Measurements from ENCODE around the gene DMD. TPM values are rescaled to one million over a fixed set of nuclear protein-coding genes. Genes with fewer than 3 reads are reported as not detected.

Gene DMD
- total and polyA plus RNA-seq, 2 of the 8 experiments (the other 6 are each of a cell fraction or from before 2014, with no cell fraction given), result 4.8 to 7.4 TPM

DNA sequence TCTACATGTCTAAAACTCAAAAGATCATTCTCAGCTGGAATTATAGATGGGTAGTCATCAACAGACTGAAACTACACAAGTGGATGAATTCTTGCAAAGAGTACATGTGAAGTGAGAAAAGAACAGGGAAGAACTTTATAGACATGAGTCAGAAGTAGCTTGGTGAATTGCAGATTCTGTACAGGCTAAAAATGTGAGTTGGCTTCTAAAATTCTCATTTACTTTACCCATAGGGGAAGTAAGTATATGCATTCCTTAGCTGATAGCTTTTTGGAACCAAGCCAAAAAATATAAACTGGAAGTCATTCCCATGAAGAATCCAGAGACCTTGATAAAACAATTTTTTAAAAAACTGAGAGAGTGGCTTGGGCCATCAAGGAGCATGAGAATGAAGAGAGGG is 1555.3 kb downstream of the DMD start:
- Histone ChIP-seq H2BK15ac (ENCODE audit: low read length) (no peak overlapping the region), H3K18ac (ENCODE audit: extremely low read depth, low read length) (no peak overlapping the region), H3K36me3 (ENCODE audit: control insufficient read depth in 2 of 4, insufficient read depth in 4 of 4, low read length in 3 of 4) (no peaks in the 10 kb centered on the region), H2BK12ac (ENCODE audit: low read depth, low read length) (no peak overlapping the region), H3K23me2 (ENCODE audit: low read depth, low read length) (no peaks in the 10 kb centered on the region), H4K91ac (replicated peaks; ENCODE audit: insufficient read length, low read length) (no peak overlapping the region), H3K4ac (replicated peaks; ENCODE audit: insufficient read length, low read depth, low read length) (no peak overlapping the region), H3K79me2 (ENCODE audit: control insufficient read depth in 1 of 2, insufficient read depth in 2 of 2, low read length in 2 of 2) (no peaks in the 10 kb centered on the region), H3K4me2 (ENCODE audit: insufficient read depth in 1 of 2, low read depth in 2 of 2, low read length in 2 of 2) (no peak overlapping the region), H3K9ac (replicated peaks in 1 of 4; ENCODE audit: extremely low read depth in 1 of 4, low read depth in 3 of 4, low read length in 3 of 4) (no peak overlapping the region), H3K79me1 (ENCODE audit: low read depth, low read length) (no peaks in the 10 kb centered on the region), H2AFZ (ENCODE audit: low read length) (no peak overlapping the region), H4K20me1 (replicated peaks in 1 of 2; ENCODE audit: control insufficient read depth in 1 of 2, insufficient read depth in 2 of 2, low read length in 2 of 2) (no peaks in the 10 kb centered on the region), H2AK5ac (ENCODE audit: low read depth, low read length) (no peak overlapping the region), H3K4me3 (ENCODE audit: extremely low read depth in 1 of 4, insufficient read depth in 2 of 4, low read depth in 3 of 4, low read length in 4 of 4) (no peak overlapping the region), H3K9me3 (ENCODE audit: insufficient read depth in 2 of 2, low read depth in 1 of 2, low read length in 1 of 2) (no peaks in the 10 kb centered on the region), H3K14ac (ENCODE audit: insufficient read length) (no peak overlapping the region), H2BK20ac (ENCODE audit: low read length) (no peak overlapping the region), H3K23ac (ENCODE audit: insufficient read length) (no peak overlapping the region), H4K8ac (ENCODE audit: extremely low read depth, insufficient read depth, low read length) (no peak overlapping the region), H3K27me3 (replicated peaks in 1 of 4; ENCODE audit: control insufficient read depth in 3 of 4, extremely low read depth in 1 of 4, insufficient read depth in 3 of 4, low read length in 3 of 4) (no peaks in the 10 kb centered on the region), H3K56ac (replicated peaks; ENCODE audit: insufficient read length, low read depth, low read length) (no peak overlapping the region), H3K4me1 (replicated peaks in 1 of 4; ENCODE audit: control insufficient read depth in 3 of 4, insufficient read depth in 4 of 4, low read length in 3 of 4) (no peaks in the 10 kb centered on the region), H4K5ac (ENCODE audit: insufficient read length, low read depth, low read length) (no peak overlapping the region), H3K27ac (ENCODE audit: low read depth, low read length) (no peak overlapping the region), H2BK120ac (replicated peaks; ENCODE audit: low read depth, low read length) (no peak overlapping the region), H2BK5ac (ENCODE audit: low read depth, low read length) (no peak overlapping the region)
- POLR2A ChIA-PET (ENCODE audit: partially characterized antibody), result no interaction called here
- FAIRE-seq (no peak), DNase-seq (ENCODE audit: low read depth in 1 of 2, low spot score in 2 of 2) (no peak)
- CTCF ChIA-PET (ENCODE audit: partially characterized antibody), result interaction anchor here (1.1 to 2.2 kb wide), 6 partner anchors 9 to 619 kb away, joined by 3 to 9 read pairs (median 6); no protein-coding TSS in a partner anchor
- TF ChIP-seq NANOG (IDR thresholded peaks at IDR 0.05; ENCODE audit: insufficient read depth, low read depth, low read length, poor library complexity, severe bottlenecking), result no peak
- no peak for TF ChIP-seq KDM1A (IDR thresholded peaks at IDR 0.05; ENCODE audit: borderline replicate concordance, low read length)
- no peak for TF ChIP-seq JUND (IDR thresholded peaks at IDR 0.05; ENCODE audit: low read length)
- TF ChIP-seq TBP (IDR thresholded peaks at IDR 0.05; ENCODE audit: low read depth, low read length), result no peak
- no peak for TF ChIP-seq TEAD4 (IDR thresholded peaks at IDR 0.05; ENCODE audit: low read depth, low read length)

All from H1 (cell line).